Neural cell (in vitro differentiated cells): ENCODE results near the gene ERP44. TPM values are rescaled to one million over a fixed set of nuclear protein-coding genes. Genes with fewer than 3 reads are reported as not detected.

ENCODE experiments used
- H2AFZ ChIP-seq: fragments of 200-600, 300-800 bp; sonication (generic), shearing (Covaris generic); 2 replicates; pipeline ENCODE4 v1.6.0; 2014; ENCODE audit warnings: low read depth, mild to moderate bottlenecking, antibody characterized with exemption, low read length, moderate library complexity
- H3F3A ChIP-seq: fragments of 200-600 bp; shearing (Covaris generic); 2 replicates; pipeline ENCODE4 v1.6.1; 2016; ENCODE audit warnings: mild to moderate bottlenecking, moderate library complexity, mixed read lengths, antibody characterized with exemption, low read length; ENCODE audit not compliant: insufficient read depth, poor library complexity, severe bottlenecking
- H3K27ac ChIP-seq: fragments of 200-600, 300-800 bp; sonication (generic), shearing (Covaris generic); 2 replicates; pipeline ENCODE4 v1.5.1; 2014; ENCODE audit warnings: mild to moderate bottlenecking, low read length, moderate library complexity
- H3K27me3 ChIP-seq: fragments of 300-800, 200-600 bp; sonication (generic), shearing (Covaris generic); 2 replicates; pipeline ENCODE4 v1.6.0; 2014; ENCODE audit warnings: mild to moderate bottlenecking, low read depth, low read length, moderate library complexity; ENCODE audit not compliant: insufficient read depth
- H3K36me3 ChIP-seq: fragments of 300-800, 200-600 bp; sonication (generic), shearing (Covaris generic); 2 replicates; pipeline ENCODE4 v1.5.1; 2014; ENCODE audit warnings: mild to moderate bottlenecking, antibody characterized with exemption, low read length, moderate library complexity; ENCODE audit not compliant: insufficient read depth
- H3K4me2 ChIP-seq: fragments of 300-800, 200-600 bp; sonication (generic), shearing (Covaris generic); 2 replicates; pipeline ENCODE4 v1.6.0; 2014; ENCODE audit warnings: mild to moderate bottlenecking, low read length
- H3K4me3 ChIP-seq: fragments of 300-800, 200-600 bp; sonication (generic), shearing (Covaris generic); 2 replicates; pipeline ENCODE4 v1.5.1; 2014; ENCODE audit warnings: mild to moderate bottlenecking, low read length, moderate library complexity
- H3K79me2 ChIP-seq: fragments of 200-600 bp; shearing (Covaris generic); replicated peaks from 2 replicates; pipeline ENCODE4 v1.6.0; 2014; ENCODE audit warnings: mild to moderate bottlenecking, low read length, moderate library complexity; ENCODE audit not compliant: insufficient read depth
- H3K9ac ChIP-seq: fragments of 300-800, 200-600 bp; sonication (generic), shearing (Covaris generic); 2 replicates; pipeline ENCODE4 v1.6.1; 2016; ENCODE audit warnings: mild to moderate bottlenecking, low read length, mixed read lengths
- H3K9me2 ChIP-seq: fragments of 200-600 bp; shearing (Covaris generic); 2 replicates; pipeline ENCODE4 v1.6.1; 2016; ENCODE audit warnings: mild to moderate bottlenecking, low read length, mixed read lengths; ENCODE audit not compliant: insufficient read depth
- H3K9me3 ChIP-seq: fragments of 200-600, 300-800 bp; sonication (generic), shearing (Covaris generic); 2 replicates; pipeline ENCODE4 v1.6.1; 2016; ENCODE audit warnings: mild to moderate bottlenecking, mixed run types, low read length, moderate library complexity, mixed read lengths
- H4K20me1 ChIP-seq: fragments of 200-600 bp; shearing (Covaris generic); 2 replicates; pipeline ENCODE4 v1.6.1; 2016; ENCODE audit warnings: mild to moderate bottlenecking, mixed run types; ENCODE audit not compliant: insufficient read depth
- CTCF ChIP-seq: fragments of 450-650 bp; IDR thresholded peaks from 2 replicates; pipeline ENCODE4 v1.5.1; 2014; ENCODE audit warnings: antibody characterized with exemption, mild to moderate bottlenecking, moderate library complexity; ENCODE audit not compliant: poor library complexity, severe bottlenecking
- EP300 ChIP-seq: fragments of 450-650 bp; conservative IDR thresholded peaks from 2 replicates; pipeline ENCODE4 v1.6.1; 2014; ENCODE audit warnings: antibody characterized with exemption, mild to moderate bottlenecking, moderate library complexity; ENCODE audit not compliant: poor library complexity, severe bottlenecking
- EZH2 ChIP-seq: fragments of 200-600, 300-800 bp; shearing (Covaris generic), sonication (generic); IDR thresholded peaks from 2 replicates; pipeline ENCODE4 v1.6.1; 2014; ENCODE audit warnings: antibody characterized with exemption, low read length, borderline replicate concordance, mild to moderate bottlenecking; ENCODE audit not compliant: insufficient read depth, poor library complexity, severe bottlenecking
- MXI1 ChIP-seq: fragments of 450-650 bp; conservative IDR thresholded peaks from 2 replicates; pipeline ENCODE4 v1.6.1; 2014; ENCODE audit warnings: antibody characterized with exemption, mild to moderate bottlenecking; ENCODE audit not compliant: poor library complexity, severe bottlenecking
- POLR2AphosphoS5 ChIP-seq: IDR thresholded peaks from 2 replicates; pipeline ENCODE4 v1.6.1; 2012
- RAD21 ChIP-seq: fragments of 450-650 bp; conservative IDR thresholded peaks from 2 replicates; pipeline ENCODE4 v1.6.1; 2014; ENCODE audit warnings: antibody characterized with exemption, mild to moderate bottlenecking, moderate library complexity
- REST ChIP-seq: IDR thresholded peaks from 2 replicates; pipeline ENCODE4 v1.6.1; 2012; ENCODE audit warnings: borderline replicate concordance
- SMC3 ChIP-seq: fragments of 450-650 bp; conservative IDR thresholded peaks from 2 replicates; pipeline ENCODE4 v1.6.1; 2014; ENCODE audit warnings: antibody characterized with exemption, mild to moderate bottlenecking, moderate library complexity; ENCODE audit not compliant: poor library complexity
- TAF1 ChIP-seq: IDR thresholded peaks from 2 replicates; pipeline ENCODE4 v1.6.1; 2012; ENCODE audit warnings: low read depth
- polyA plus RNA-seq: library from polyadenylated mRNA; depleted of rRNA; stranded (reverse); fragments of >200 nt; gene quantifications from 2 replicates; pipeline ENCODE4 v1.2.3, GENCODE V29; 2014

The ERP44 gene
- polyA plus RNA-seq, 1 donor from 2014 or later = 30.6 TPM

GRCh38 chr9:100087218-100087617 lies 11.6 kb downstream of the ERP44 start:
- no peaks in the 10 kb centered on the region for H3K36me3 ChIP-seq
- H3K4me2 ChIP-seq = no peak overlapping the region
- H3K9ac ChIP-seq = no peak overlapping the region
- H3F3A ChIP-seq = no peaks in the 10 kb centered on the region
- H2AFZ ChIP-seq = no peak overlapping the region
- peaks cover 35% of the 10 kb centered on the region for H3K79me2 ChIP-seq
- no peaks in the 10 kb centered on the region for H3K9me2 ChIP-seq
- no peak overlapping the region for H3K27ac ChIP-seq
- H3K4me3 ChIP-seq = no peak overlapping the region
- TF ChIP-seq CTCF = no peak
- no peak for TF ChIP-seq EZH2
- no peak for TF ChIP-seq MXI1
- TF ChIP-seq REST = no peak
- no peak for TF ChIP-seq EP300
- TF ChIP-seq TAF1 = no peak
- TF ChIP-seq RAD21 = no peak
- TF ChIP-seq SMC3 = no peak
- no peak for TF ChIP-seq POLR2AphosphoS5
- no peaks in the 10 kb centered on the region for H3K9me3 ChIP-seq
- H4K20me1 ChIP-seq = no peaks in the 10 kb centered on the region
- H3K27me3 ChIP-seq = no peaks in the 10 kb centered on the region

GRCh38 chr9:100086097-100086635 lies 12.6 kb downstream of the ERP44 start:
- H2AFZ ChIP-seq = no peak overlapping the region
- H3K9me2 ChIP-seq = no peaks in the 10 kb centered on the region
- H3K79me2 ChIP-seq = peaks cover 37% of the 10 kb centered on the region
- H3K4me2 ChIP-seq = no peak overlapping the region
- H3K4me3 ChIP-seq = no peak overlapping the region
- H3K9me3 ChIP-seq = no peaks in the 10 kb centered on the region
- H3K36me3 ChIP-seq = no peaks in the 10 kb centered on the region
- no peaks in the 10 kb centered on the region for H3K27me3 ChIP-seq
- TF ChIP-seq SMC3 (no peak), EZH2 (no peak), TAF1 (no peak), MXI1 (no peak), EP300 (no peak), POLR2AphosphoS5 (no peak), CTCF (no peak), RAD21 (no peak), REST (no peak)
- H4K20me1 ChIP-seq = no peaks in the 10 kb centered on the region
- H3F3A ChIP-seq = no peaks in the 10 kb centered on the region
- H3K9ac ChIP-seq = no peak overlapping the region
- H3K27ac ChIP-seq = no peak overlapping the region
